Peyer's patch (tissue), 4 donors: Measurements from ENCODE around the gene RBMY1A1. TPM values are rescaled to one million over a fixed set of nuclear protein-coding genes. Genes with fewer than 3 reads are reported as not detected.
"Not testable (repeated sequence)": the region's sequence is repeated elsewhere in the genome, so short reads cannot be mapped to it uniquely, and the experiment has no call there.

Experiments used
- DNase-seq, 3 donors: peaks; one replicate each; pipeline ENCODE4 v3.0.0-alpha.2; 2017 to 2019
- H3K27ac ChIP-seq, 4 donors: fragments of 200-600 bp; sonication (generic); one replicate each; pipeline ENCODE4 v1.5.1; 2016 to 2019
- H3K27me3 ChIP-seq, 2 donors: fragments of 200-600 bp; sonication (generic); one replicate each; pipeline ENCODE4 v1.5.1; 2019
- H3K36me3 ChIP-seq, 3 donors: fragments of 200-600 bp; sonication (generic); one replicate each; pipeline ENCODE4 v1.5.1; 2016 to 2019
- H3K4me1 ChIP-seq, 4 donors: fragments of 200-600 bp; sonication (generic); one replicate each; pipeline ENCODE4 v1.5.1; 2016 to 2019
- H3K4me3 ChIP-seq, 4 donors: fragments of 200-600 bp; sonication (generic); 1 replicate in 3 of 4; 2 replicates in 1 of 4; pipeline ENCODE4 v1.5.1; 2016 to 2019; ENCODE audit warnings: mild to moderate bottlenecking in 1 of 4
- H3K9me3 ChIP-seq, 4 donors: fragments of 200-600 bp; sonication (generic); one replicate each; pipeline ENCODE4 v1.5.1; 2016 to 2019; ENCODE audit warnings: mild to moderate bottlenecking in 1 of 4
- POLR2A ChIP-seq, 2 donors: fragments of 450-650 bp; IDR thresholded peaks; one replicate each; pipeline ENCODE4 v1.5.1; 2017; ENCODE audit warnings: antibody characterized with exemption in 2 of 2, mild to moderate bottlenecking in 2 of 2, moderate library complexity in 2 of 2
- total RNA-seq, 4 donors: library from RNA; depleted of rRNA; stranded (reverse); fragments of >200 nt; gene quantifications; one replicate each; pipeline ENCODE4 v1.1.0, GENCODE V29; 2016
- TF ChIP-seq, protein P1 (sequence below), 6 experiments: fragments of 450-650 bp in 4 of 6; fragments of 200-600 bp in 2 of 6; sonication (generic) in 1 of 6; IDR thresholded peaks; one replicate each; pipeline ENCODE4 v1.5.1; 2017 to 2019; ENCODE audit warnings: antibody characterized with exemption in 6 of 6, mild to moderate bottlenecking in 3 of 6, moderate library complexity in 1 of 6

The RBMY1A1 gene
- total RNA-seq, result not detected

DNA sequence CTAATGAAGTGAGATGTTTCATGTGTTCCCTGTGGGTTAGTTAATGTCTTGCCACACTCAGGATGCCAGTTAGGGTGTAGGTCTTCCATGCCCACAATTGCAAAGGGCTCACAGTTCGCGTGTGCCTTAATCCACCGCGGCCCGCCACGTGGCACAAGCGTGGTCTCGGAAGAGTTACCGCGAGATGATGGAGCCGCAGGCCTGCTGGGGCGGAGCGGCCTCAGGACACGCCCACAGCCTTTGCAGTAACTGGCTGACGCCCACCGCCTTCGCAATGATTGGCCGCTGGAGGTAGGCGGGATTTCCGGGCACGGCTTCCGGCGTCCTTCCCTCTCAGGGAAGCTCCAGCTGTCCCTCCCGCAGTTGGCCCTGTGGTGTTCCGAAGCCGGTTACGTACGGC lies at the start of gene RBMY1A1:
TSS of gene RBMY1A1 (plus strand) at position 301 of the 400 bp plus-strand sequence. CDS start 2,013 bp downstream, outside the sequence.
- H3K4me1 ChIP-seq, DNase-seq, H3K27me3 ChIP-seq, H3K36me3 ChIP-seq, H3K4me3 ChIP-seq, H3K27ac ChIP-seq, H3K9me3 ChIP-seq: not testable (repeated sequence)

- not testable (repeated sequence) for H3K36me3 ChIP-seq, H3K9me3 ChIP-seq, H3K27ac ChIP-seq, H3K4me1 ChIP-seq, DNase-seq, H3K27me3 ChIP-seq, H3K4me3 ChIP-seq
These were observed 23.6 kb upstream of the RBMY1A1 start, which contains the start of gene RBMY1B for GRCh38 chrY:21511038-21511437. TSS of gene RBMY1B (plus strand) at chrY:21511338. CDS start at chrY:21513351, 2,013 bp downstream.

DNA sequence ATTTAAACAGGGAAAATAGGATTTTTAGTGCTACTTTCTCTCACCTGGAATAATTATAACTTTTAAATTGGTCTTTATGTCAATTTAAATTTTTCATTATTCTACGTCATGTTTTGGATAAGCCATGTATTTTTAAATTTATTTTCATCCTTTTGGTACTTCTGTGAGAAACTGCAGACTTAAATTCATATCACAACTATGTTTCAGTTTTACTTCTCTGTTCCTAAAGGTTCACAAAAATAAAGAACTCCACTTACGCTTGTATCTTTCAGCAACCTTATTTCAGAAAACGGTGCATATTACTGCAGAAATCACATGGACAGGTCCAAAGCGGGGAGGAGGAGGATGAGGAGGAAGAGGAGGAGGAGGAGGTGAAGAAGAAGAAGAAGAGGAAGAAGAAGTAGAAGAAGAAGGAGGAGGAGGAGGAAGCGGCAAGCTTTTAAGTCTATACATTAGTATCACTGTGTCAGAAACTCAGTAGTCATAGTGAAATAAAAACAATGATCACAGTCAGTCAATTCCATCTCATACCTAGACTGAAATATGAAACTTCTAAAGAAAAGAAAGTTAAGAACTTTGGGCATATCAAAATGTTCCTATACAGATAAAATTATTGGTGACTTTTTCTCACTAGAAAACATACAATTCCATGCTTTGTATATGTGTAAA lies 24.8 kb downstream of the RBMY1A1 start:
- H3K36me3 ChIP-seq, H3K4me1 ChIP-seq, H3K4me3 ChIP-seq, H3K9me3 ChIP-seq, H3K27me3 ChIP-seq, DNase-seq, H3K27ac ChIP-seq: not testable (repeated sequence)

DNA sequence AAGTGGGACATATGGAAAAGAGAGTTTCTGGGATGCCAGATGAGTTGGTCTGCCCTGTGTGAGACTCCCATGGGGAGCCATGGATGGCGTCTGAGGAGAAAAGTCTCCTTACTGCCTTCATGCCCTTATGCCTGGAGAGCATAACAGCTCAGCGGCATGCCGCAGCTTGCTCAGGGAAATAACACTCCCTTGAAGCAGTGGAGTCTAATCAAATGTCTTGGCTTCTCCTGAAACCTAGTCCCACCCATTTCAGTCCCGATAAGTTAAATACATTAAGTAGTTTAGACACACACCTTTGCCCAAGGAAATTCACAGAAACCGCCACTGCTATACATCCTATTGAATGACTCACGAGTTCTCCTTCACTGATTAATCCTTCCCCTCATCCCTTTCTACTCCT lies 50.8 kb downstream of the RBMY1A1 start:
- DNase-seq, result no peak
- no peaks in the 10 kb centered on the region for H3K27me3 ChIP-seq
- H3K27ac ChIP-seq, result no peak overlapping the region
- H3K4me1 ChIP-seq, result no peaks in the 10 kb centered on the region
- H3K4me3 ChIP-seq, result no peak overlapping the region
- TF ChIP-seq, protein P1, sequence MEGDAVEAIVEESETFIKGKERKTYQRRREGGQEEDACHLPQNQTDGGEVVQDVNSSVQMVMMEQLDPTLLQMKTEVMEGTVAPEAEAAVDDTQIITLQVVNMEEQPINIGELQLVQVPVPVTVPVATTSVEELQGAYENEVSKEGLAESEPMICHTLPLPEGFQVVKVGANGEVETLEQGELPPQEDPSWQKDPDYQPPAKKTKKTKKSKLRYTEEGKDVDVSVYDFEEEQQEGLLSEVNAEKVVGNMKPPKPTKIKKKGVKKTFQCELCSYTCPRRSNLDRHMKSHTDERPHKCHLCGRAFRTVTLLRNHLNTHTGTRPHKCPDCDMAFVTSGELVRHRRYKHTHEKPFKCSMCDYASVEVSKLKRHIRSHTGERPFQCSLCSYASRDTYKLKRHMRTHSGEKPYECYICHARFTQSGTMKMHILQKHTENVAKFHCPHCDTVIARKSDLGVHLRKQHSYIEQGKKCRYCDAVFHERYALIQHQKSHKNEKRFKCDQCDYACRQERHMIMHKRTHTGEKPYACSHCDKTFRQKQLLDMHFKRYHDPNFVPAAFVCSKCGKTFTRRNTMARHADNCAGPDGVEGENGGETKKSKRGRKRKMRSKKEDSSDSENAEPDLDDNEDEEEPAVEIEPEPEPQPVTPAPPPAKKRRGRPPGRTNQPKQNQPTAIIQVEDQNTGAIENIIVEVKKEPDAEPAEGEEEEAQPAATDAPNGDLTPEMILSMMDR (IDR thresholded peaks at IDR 0.05), result no peak
- no peak for TF ChIP-seq POLR2A (IDR thresholded peaks at IDR 0.05)
- H3K36me3 ChIP-seq, result no peaks in the 10 kb centered on the region
- H3K9me3 ChIP-seq, result no peaks in the 10 kb centered on the region

GRCh38 chrY:21586454-21586853 lies 51.8 kb downstream of the RBMY1A1 start:
- H3K4me3 ChIP-seq, H3K36me3 ChIP-seq, H3K4me1 ChIP-seq, DNase-seq, H3K9me3 ChIP-seq, H3K27me3 ChIP-seq, H3K27ac ChIP-seq: not testable (repeated sequence)

- TF ChIP-seq POLR2A (IDR thresholded peaks at IDR 0.05), result no peak
- TF ChIP-seq, protein P1 (IDR thresholded peaks at IDR 0.05), result no peak
- Histone ChIP-seq H3K9me3 (no peaks in the 10 kb centered on the region), H3K27ac (no peak overlapping the region), H3K36me3 (no peaks in the 10 kb centered on the region), H3K4me3 (no peak overlapping the region), H3K27me3 (no peaks in the 10 kb centered on the region), H3K4me1 (no peaks in the 10 kb centered on the region)
- DNase-seq, result no peak
These were observed 57.4 kb downstream of the RBMY1A1 start for GRCh38 chrY:21592059-21592458.

GRCh38 chrY:21596287-21596686 lies 61.6 kb downstream of the RBMY1A1 start:
- H3K36me3 ChIP-seq, H3K27ac ChIP-seq, H3K4me1 ChIP-seq, DNase-seq, H3K27me3 ChIP-seq, H3K4me3 ChIP-seq, H3K9me3 ChIP-seq: not testable (repeated sequence)

Other genes starting within 250 kb of the RBMY1A1 start
- not detected for gene RBMY1B, start 23.5 kb upstream of the RBMY1A1 start, total RNA-seq